GM19468 (cell line): ENCODE data around the gene PCGF2.
"Not testable (repeated sequence)": the region's sequence is repeated elsewhere in the genome, so short reads cannot be mapped to it uniquely, and the experiment has no call there.

Experiments
- ATAC-seq: cut with Tn5 transposase; IDR thresholded peaks from one replicate; pipeline ENCODE4 v1.9.1; 2021; ENCODE audit warnings: mild to moderate bottlenecking, moderate library complexity, moderate number of reproducible peaks; ENCODE audit not compliant: unreplicated experiment; ENCODE audit errors: extremely low read depth

PCGF2 gene

GRCh38 chr17:38738007-38738662 lies 10.0 kb downstream of the PCGF2 start:
- no peak for ATAC-seq

- no peak for ATAC-seq
Observed at GRCh38 chr17:38735161-38735997, 12.8 kb downstream of the PCGF2 start.

- no peak for ATAC-seq
Observed at GRCh38 chr17:38733982-38734973, 13.9 kb downstream of the PCGF2 start.

GRCh38 chr17:38733282-38733981 lies 14.7 kb downstream of the PCGF2 start:
- ATAC-seq: no peak

GRCh38 chr17:38732376-38733281 lies 15.5 kb downstream of the PCGF2 start:
- no peak for ATAC-seq

GRCh38 chr17:38731526-38732294 lies 16.4 kb downstream of the PCGF2 start:
- no peak for ATAC-seq

- ATAC-seq: no peak
Observed at GRCh38 chr17:38730526-38731379, 17.4 kb downstream of the PCGF2 start.

GRCh38 chr17:38729886-38730525 lies 18.1 kb downstream of the PCGF2 start, which contains the start of gene CISD3:
TSS of gene CISD3 (plus strand) at chr17:38730341. CDS start at chr17:38730359, 18 bp downstream.
- peak; percentile 55 for ATAC-seq

GRCh38 chr17:38729368-38729885 lies 18.7 kb downstream of the PCGF2 start:
- no peak for ATAC-seq

GRCh38 chr17:38728290-38728831 lies 19.8 kb downstream of the PCGF2 start:
- no peak for ATAC-seq

- no peak for ATAC-seq
Observed at GRCh38 chr17:38727736-38728135, 20.4 kb downstream of the PCGF2 start.

- ATAC-seq: not testable (repeated sequence)
Observed at GRCh38 chr17:38726145-38726544, 22.0 kb downstream of the PCGF2 start.

GRCh38 chr17:38725066-38725465 lies 23.1 kb downstream of the PCGF2 start:
- ATAC-seq: no peak

GRCh38 chr17:38724337-38724988 lies 23.7 kb downstream of the PCGF2 start:
- no peak for ATAC-seq

- ATAC-seq: no peak
Observed at GRCh38 chr17:38721802-38722201, 26.3 kb downstream of the PCGF2 start.

- ATAC-seq: no peak
Observed at GRCh38 chr17:38720941-38721340, 27.2 kb downstream of the PCGF2 start.
